HG03025 (cell line): Measurements from ENCODE around the gene CYP19A1.
A peak's percentile ranks its signal among the peaks of the same experiment; 100 is the strongest.
"Not testable (repeated sequence)": the region's sequence is repeated elsewhere in the genome, so short reads cannot be mapped to it uniquely, and the experiment has no call there.

Experiments
- ATAC-seq: cut with Tn5 transposase; IDR thresholded peaks from one replicate; pipeline ENCODE4 v1.9.1; 2021; ENCODE audit warnings: mild to moderate bottlenecking, moderate library complexity; ENCODE audit not compliant: unreplicated experiment, low FRiP score

The CYP19A1 gene

GRCh38 chr15:51265037-51265555 is 73.3 kb downstream of the CYP19A1 start:
- ATAC-seq, result no peak

- ATAC-seq, result no peak
Observed at GRCh38 chr15:51263726-51264125, 74.7 kb downstream of the CYP19A1 start.

- ATAC-seq, result no peak
Observed at GRCh38 chr15:51263116-51263515, 75.3 kb downstream of the CYP19A1 start.

- ATAC-seq, result no peak
Observed at GRCh38 chr15:51262463-51262862, 75.9 kb downstream of the CYP19A1 start.

- not testable (repeated sequence) for ATAC-seq
Observed at GRCh38 chr15:51261113-51261512, 77.3 kb downstream of the CYP19A1 start.

- ATAC-seq, result no peak
Observed at GRCh38 chr15:51260202-51260601, 78.2 kb downstream of the CYP19A1 start.

GRCh38 chr15:51255533-51255932 is 82.9 kb downstream of the CYP19A1 start:
- no peak for ATAC-seq

- no peak for ATAC-seq
Observed at GRCh38 chr15:51253366-51253765, 85.0 kb downstream of the CYP19A1 start.

GRCh38 chr15:51252671-51253070 is 85.7 kb downstream of the CYP19A1 start:
- ATAC-seq, result no peak

- no peak for ATAC-seq
Observed at GRCh38 chr15:51251556-51251955, 86.8 kb downstream of the CYP19A1 start.

GRCh38 chr15:51250217-51251011 is 88.0 kb downstream of the CYP19A1 start:
- ATAC-seq, result no peak

GRCh38 chr15:51245628-51246027 is 92.8 kb downstream of the CYP19A1 start:
- ATAC-seq, result no peak

GRCh38 chr15:51244423-51244869 is 94.0 kb downstream of the CYP19A1 start:
- ATAC-seq, result no peak

- ATAC-seq, result no peak
Observed at GRCh38 chr15:51243774-51244173, 94.6 kb downstream of the CYP19A1 start.

- ATAC-seq, result no peak
Observed at GRCh38 chr15:51240066-51240465, 98.3 kb downstream of the CYP19A1 start.

GRCh38 chr15:51237816-51238215 is 100.6 kb downstream of the CYP19A1 start:
- ATAC-seq, result no peak

GRCh38 chr15:51234176-51234927 is 104.0 kb downstream of the CYP19A1 start:
- no peak for ATAC-seq

GRCh38 chr15:51232581-51232980 is 105.8 kb downstream of the CYP19A1 start:
- ATAC-seq, result no peak

GRCh38 chr15:51229907-51230330 is 108.5 kb downstream of the CYP19A1 start:
- no peak for ATAC-seq

GRCh38 chr15:51227940-51228732 is 110.3 kb downstream of the CYP19A1 start:
- peak; percentile 60 for ATAC-seq
